Measurements from ENCODE around the gene LRG1. TPM values are rescaled to one million over a fixed set of nuclear protein-coding genes. Genes with fewer than 3 reads are reported as not detected.
"Not testable (repeated sequence)": the region's sequence is repeated elsewhere in the genome, so short reads cannot be mapped to it uniquely, and the experiment has no call there.

Gene LRG1
- polyA plus RNA-seq, 4 donors, result 0.68 to 1.5 (median 1.2) TPM

DNA sequence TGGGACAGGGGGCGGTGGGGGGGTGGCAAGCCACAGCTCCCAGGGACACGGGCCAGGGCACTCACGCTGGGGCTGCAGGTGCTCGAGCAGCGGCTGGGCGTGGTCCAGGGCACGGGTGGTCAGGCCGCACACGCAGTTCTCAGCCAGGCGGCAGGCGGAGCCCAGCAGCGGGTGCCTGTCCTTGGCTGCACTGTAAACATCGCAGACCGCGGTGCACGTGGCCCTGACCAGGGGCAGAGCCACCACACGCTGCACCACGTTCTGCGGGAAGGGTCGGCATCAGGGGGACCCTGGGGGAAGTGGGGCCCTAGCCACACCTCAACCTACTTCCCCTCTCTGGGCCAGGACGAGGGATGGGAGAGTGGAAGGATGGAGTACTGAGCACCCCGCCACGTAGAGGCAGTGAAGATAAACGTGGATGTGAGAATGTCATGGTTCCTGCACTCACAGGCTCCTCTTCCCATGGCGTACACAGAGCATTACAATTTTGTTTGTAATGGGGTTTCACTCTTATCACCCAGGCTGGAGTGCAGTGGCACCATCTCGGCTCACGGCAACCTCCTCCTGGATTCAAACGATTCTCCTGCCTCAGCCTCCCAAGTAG is 8.2 kb downstream of the LRG1 start:
- DNase-seq (ENCODE audit: low read depth in 4 of 4, low spot score in 2 of 4), result no peak

DNA sequence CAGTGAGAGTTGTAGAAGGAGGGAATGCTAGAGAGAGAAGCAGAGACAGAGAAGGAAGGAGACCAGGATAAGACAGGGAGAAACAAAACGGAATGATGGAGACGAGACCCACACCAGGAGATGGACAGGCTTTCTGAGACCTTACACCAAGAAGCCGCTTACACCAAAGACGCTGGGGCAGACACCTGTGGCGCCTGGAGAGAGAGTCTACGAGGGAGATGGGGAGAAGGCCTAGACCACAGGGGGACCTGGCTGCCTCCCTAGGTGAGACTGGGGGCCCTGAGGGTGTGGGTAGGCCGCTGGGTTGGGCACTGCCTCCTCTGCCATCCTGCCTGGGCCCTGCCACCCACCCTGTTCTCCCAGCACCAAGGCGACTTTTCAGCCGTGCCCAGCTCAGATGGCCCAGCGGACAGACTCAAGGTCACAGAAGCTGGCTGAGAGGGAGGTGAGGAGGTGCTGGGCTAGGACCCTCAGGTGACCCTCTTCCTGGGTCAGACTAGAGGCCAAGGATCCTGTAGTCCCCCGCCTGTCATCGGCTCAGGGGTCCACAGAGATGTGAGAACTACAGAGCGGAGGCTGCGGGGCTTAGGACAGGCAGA is 9.8 kb downstream of the LRG1 start:
- DNase-seq (ENCODE audit: low read depth in 4 of 4, low spot score in 2 of 4), result no peak

DNA sequence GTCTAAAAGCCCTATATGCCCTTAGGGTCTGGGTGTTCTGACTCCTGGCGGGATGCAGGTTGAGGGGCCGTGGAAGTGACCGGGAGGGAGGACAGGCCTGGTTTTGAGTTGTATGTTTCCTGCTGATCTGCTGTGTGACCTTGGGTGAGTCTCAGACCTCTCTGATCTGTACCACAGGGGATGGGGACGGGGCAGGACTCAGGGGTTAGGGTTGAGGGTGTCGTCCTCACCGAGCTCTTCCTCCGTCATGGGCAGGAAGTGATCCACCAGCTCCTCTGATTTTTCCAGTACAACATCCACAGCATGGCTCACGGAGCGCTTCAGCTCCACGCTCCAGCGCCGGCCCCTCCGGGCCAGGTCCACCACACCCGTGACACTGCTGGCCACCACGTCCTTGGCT is 11.0 kb downstream of the LRG1 start:
- no peak for DNase-seq (ENCODE audit: low read depth in 4 of 4, low spot score in 2 of 4)

DNA sequence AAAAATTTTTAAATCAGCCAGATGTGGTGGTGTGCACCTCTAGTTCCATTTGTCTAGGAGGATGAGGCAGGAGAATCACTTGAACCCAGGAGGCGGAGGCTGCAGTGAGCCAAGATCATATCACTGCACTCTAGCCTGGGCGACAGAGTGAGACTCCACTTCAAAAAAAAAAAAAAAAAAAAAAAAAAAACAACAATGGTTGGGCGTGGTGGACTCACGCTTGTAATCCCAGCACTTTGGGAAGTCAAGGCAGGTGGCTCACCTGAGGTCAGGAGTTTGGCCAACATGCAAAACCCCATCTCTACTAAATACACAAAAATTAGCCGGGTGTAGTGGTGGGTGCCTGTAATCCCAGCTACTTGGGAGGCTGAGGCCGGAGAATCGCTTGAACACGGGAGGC is 12.5 kb downstream of the LRG1 start:
- not testable (repeated sequence) for DNase-seq (ENCODE audit: low read depth in 4 of 4, low spot score in 2 of 4)

DNA sequence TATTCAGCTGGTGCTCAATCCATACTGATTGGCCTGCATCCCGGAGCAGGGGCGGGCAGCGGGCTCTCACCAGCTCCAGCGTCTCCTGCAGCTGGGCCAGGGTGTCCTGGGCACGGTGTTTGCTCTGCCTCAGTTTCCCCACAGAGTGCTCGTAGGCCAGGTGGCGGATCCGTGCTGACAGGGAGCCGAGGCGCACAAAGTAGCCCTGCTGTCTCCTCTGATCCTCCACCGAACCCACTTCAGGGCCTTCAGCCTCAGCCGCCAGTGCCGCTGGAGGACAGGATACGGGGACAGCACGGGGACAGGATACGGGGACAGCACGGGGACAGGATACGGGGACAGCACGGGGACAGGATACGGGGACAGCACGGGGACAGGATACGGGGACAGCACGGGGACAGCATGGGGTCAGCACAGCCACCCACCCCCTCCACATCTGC is 14.3 kb downstream of the LRG1 start:
- no peak for DNase-seq (ENCODE audit: low read depth in 4 of 4, low spot score in 2 of 4)

DNA sequence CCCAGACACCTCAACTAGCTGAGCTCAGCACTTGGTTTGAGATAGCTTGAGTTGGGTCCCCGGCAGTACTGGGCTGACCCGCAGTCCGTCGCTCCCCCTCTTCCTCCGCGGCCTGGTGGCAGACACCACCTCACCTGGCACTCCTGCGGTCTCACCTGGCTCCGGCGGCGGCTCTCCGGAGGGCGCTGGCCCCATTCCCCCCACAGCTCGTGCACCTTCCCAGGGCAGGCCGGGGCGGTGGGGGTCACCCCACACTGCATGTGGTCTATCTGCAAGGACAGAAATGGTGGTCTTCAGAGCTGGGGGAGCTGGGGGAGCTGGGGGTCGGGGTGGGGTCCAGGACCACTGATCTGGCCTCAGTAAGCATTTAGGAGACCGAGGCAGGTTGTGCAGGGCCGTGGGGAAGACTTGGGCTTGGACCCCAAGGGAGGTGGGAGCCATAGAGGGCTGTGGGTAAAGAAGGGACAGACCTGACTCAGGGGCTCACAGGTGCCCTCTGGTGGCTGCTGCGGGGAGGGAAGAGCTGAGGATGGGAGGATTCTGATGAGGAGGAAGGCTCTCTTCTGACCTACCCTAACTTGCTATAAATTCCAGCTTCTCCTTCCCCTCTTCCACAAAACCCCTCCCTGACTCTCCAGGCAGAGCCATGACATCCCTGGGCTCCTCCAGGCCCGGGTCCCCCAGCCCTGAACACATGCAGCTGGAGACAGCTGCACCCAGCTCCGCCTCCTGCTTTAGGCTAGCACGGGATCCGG is 14.9 kb downstream of the LRG1 start:
- DNase-seq (ENCODE audit: low read depth in 4 of 4, low spot score in 2 of 4), result no peak

DNA sequence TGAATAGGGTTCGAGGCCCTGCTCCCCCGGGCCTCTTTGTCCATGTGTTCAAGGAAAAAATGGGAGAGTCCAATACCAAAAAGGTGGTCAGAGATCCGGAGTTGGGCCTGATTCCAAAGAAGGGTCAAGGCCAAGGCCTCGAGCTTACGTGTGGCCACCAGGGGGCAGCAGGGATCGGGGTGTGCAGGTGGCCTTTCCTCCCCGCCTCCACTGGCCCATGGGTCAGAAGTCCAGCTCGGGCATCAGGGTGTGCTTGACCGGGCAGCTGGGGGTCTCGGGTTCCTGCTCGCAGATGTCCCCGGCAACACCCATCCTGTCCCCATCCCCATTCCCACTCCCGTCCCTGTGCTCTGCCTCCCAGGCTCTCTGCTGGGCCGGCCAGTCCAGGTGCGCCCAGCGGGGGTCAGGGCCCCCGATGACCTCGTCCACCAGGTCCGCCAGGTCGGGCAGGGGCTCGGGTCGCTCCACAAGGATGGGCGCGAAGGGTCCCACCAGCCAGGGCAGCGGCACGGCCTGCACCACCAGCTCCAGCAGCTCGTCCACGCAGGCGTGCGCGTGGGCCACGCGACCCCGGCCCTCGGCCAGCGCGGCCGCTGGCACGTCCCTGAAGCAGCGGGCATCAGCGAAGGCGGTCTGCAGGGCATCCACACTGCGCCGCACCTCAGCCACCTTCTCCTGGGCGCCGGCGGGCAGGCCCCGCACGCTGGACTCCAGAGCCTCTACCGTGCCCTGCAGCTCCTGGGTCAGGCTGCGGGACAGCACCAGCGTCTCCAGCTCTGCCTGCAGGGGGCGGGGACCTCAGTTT is 16.3 kb downstream of the LRG1 start:
- no peak for DNase-seq (ENCODE audit: low read depth in 4 of 4, low spot score in 2 of 4)

DNA sequence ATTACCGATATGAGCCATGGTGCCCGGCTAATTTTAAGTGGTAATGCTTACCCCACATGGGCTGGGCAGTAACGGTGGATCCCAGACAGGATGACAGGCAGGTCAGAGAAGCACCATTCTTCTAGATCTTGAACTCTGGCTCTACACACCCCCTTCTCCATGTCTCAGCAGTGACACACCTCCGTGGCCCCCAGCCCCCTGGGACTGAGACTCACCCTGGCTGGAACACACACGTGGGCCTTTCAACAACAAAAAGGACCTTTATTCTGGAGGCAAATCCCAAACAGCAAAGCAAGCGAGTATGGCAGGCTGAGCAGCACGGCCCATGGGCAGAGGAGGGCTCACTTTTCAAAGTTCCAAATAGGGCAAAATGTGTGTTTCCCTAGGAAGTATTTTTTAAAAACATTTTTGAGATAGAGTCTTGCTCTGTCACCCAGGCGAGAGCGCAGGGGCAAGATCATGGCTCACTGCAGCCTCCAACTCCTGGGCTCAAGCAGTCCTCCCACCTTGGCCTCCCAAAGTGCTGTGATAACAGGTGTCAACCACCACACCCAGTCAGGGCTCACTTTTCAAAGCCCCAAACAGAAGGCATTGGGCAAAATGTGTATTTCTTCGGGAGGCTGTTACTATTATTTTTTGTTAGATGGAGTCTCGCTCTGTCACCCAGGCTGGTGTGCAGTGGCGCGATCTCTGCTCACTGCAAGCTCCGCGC is 17.4 kb downstream of the LRG1 start:
- no peak for DNase-seq (ENCODE audit: low read depth in 4 of 4, low spot score in 2 of 4)

DNA sequence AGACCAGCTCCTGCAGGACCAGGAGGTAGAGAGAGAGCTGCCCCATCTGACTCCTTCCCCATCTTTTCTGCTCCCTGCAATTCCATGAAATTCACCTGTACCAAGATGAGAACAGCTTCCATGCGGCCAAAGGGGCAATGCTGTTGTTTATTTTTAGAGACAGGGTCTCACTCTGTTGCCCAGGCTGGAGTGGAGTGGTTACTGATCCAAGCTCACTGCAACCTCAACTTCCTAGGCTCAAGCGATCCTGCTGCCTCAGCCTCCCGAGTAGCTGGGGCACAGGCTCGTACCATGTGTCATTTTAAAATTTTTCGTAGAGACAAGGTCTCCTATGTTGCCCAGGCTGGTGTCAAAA is 18.0 kb downstream of the LRG1 start:
- no peak for DNase-seq (ENCODE audit: low read depth in 4 of 4, low spot score in 2 of 4)

DNA sequence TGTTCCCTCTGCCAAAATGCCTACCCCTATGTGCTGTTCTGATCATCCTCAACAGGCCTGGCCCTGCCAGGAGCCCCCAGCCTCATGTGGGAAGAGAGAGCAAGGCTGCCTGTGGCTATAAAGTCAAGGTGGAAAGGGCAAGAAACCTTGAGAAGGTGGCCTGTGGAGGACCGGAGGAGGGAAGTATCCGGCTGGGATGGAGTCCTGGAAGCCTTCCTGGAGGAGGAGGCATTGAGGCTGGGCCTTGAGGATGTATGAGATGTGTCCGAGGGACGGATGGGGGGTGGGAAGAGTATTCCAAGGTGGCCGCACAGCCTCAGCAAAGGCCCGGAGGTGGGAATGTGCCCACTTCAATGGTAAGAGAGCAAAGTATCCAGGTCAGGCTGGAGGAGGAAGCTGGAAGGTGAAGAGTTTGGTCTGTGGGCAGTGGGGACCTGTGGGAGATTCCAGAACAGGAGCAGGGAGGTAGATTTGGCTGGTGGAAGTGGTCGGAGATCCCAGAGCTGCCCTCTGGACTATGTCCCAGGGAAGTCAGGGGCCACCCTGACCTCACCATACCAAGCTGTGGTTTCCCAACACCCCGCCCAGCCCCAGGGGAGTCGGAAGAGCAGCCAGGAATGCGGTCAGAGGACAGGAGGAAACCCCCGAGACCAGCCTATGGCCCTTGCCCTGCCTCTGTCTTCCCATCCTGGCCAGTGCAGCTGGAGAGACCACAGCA is 18.5 kb downstream of the LRG1 start:
- DNase-seq (ENCODE audit: low read depth in 4 of 4, low spot score in 2 of 4), result no peak

DNA sequence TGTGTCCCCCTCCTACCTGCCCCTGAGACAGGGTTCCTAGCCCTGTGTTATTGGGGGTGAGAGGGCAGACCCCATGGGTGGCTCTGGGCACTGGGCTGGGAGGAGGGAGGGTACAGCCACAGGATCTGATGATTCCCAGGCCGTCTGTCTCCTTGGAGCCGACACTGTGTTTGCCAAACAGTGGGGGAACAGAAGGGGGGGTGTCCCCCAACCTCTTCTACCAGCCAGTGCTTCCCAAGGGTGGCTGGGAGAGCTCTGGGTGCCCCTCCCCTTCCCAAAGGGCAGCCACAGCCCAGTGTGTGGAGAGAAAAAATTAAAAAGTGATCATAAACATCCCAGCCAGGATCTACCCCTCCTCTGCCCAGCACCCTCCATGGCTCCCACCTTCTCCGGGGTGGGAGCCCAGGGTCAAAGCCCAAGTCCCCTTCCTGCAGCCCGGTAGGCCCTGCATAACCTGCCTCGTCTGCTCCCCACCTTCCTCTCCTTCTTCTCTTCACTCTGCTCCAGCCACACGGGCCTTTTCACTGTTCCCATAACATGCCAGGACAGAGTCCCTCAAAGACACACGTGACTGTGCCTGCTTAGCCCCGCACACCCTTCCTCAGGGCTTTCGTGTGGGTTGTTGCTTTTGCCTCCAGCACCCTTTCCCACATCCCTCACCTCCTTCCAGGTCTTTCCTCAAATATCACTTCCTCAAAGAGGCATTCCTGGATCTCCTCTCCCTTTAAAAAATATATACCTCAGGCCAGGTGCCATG is 20.1 kb downstream of the LRG1 start:
- no peak for DNase-seq (ENCODE audit: low read depth in 4 of 4, low spot score in 2 of 4)

DNA sequence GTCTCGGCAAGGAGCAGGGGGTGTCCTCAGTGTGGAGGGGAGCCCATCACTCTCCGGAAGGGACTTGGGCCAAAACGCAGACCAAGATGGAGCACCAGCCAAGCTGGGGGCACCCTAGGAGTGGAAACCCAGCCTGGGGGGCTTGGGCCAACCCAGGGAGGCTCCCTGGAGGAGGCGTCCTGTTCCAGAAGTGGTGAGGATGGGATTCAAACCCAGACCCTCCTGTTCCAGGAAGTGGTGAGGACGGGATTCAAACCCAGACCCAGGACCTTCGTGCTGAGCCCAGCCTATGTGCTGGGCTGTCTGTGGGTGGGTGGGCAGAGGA is 20.7 kb downstream of the LRG1 start:
- DNase-seq (ENCODE audit: low read depth in 4 of 4, low spot score in 2 of 4), result no peak

DNA sequence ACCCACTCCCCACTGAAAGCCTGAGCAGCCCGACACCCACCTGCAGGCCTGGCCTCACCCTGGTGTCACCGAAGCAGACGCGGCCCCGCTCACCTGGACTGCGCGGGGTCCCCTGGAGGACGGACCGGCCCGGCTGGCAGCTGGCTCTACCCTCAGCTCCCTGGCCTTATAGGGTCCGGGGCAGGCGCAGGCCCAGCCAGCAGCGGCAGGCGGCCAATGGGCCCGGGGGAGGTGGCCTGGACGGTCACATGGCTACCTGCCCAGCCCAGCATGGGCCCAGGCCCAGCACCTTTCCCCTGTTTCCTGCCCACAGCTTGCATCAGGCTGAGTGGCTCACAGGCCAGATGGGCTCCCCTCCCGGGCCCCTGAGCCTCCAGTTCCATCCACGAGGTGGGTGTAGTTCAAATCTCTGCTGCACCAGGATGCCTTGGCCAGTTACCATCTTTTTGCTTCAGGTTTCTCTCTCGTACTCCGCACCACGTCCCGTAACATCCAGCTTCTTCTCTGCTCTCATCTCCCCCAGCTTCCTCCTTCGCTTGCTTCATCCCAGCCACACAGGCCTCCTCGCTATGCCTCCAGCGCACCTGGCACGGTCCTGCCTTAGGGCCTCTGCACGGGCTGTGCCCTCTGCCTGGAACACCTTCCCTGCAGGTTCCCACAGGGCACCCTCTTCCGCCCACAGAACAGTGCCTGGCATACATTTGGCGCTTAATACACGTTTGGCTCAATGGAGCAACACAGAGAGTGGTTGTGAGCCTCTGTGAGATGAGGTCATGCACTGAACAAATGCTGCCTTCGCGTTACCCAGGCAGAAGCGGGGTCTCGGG is 21.3 kb downstream of the LRG1 start, which contains the start of gene PLIN4:
TSS of gene PLIN4 (minus strand) at position 142 of the 827 bp plus-strand sequence. CDS start 214 bp downstream, outside the sequence.
- no peak for DNase-seq (ENCODE audit: low read depth in 4 of 4, low spot score in 2 of 4)

DNA sequence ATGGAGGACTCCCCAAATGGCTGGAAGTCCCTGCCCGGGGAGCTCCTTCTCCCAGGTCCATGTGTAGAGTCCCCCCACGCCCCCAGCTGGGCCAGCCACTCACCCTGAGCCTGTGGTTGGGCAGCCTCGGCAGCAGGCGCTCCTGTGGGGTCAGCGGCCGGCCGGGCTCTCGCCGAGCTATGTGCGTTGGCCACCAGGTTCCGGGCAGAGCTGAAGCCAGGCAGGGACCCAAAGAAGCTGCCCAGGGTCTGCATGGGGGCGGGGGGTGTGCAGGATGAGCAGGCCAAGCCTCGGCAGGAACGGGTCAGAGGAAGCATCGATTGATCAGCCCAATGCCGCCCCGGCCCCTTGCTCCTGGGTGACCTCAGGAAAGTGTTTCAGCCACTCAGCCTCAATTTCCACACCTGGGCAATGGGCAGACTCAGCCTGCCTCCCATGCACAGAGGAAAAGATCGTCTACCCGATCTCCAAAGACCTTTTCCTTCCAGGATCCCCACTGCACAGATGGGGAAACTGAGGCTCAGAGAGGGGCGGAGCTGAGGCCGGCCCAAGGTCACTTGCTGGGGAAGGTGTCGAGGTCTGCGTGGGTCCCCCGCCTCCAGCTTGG is 22.3 kb downstream of the LRG1 start:
- no peak for DNase-seq (ENCODE audit: low read depth in 4 of 4, low spot score in 2 of 4)

DNA sequence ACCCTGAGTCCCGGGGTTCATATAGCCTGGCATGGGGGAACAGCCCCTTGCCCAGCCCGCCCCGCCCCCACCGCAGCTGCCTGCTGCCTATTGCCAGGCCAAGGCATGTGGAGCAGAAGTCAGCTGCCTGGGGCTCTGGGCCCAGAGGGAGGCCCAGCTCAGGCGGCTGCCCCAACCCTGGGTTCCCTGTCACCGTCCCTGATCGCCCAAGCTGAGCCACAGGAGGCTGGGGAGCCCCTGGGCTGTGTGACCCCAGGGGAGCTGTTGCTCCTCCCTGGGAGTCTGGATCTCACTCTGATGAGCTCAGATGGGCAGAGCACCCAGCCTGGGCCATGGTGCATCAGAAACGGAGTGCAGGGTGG is 22.9 kb downstream of the LRG1 start:
- DNase-seq (ENCODE audit: low read depth in 4 of 4, low spot score in 2 of 4), result no peak

DNA sequence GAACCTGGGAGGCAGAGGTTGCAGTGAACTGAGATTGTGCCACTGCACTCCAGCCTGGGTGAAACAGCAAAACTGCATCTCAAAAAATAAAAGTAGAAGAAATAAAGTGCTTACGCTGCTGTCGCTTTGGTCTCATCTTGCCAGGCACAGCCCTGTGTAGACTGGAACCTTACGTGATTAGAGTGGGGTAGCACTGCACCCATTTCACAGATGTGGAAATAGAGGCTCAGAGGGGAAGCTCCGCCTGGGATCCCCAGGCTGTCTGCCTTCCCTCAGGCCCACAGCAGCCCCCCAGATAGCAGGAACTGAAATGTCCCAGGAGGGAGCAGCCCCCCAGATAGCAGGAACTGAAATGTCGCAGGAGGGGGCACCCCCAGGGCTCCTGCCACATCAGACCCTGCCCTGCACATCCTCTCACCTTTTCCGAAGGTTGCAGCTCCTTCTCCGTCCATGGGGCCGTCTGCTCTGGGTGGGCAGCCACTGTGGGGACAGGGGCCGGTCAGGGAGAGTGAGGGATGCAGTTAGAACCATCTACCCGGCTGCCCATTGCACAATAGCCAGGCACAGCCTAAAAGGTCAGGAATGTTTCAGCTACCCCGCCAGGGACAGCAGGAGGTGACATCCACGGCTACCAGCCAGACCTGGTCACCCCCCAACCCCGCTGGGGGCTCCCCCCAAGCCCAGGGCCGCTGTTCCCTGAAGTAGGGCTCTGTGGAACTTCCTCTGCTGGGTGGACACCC is 23.5 kb downstream of the LRG1 start:
- no peak for DNase-seq (ENCODE audit: low read depth in 4 of 4, low spot score in 2 of 4)

DNA sequence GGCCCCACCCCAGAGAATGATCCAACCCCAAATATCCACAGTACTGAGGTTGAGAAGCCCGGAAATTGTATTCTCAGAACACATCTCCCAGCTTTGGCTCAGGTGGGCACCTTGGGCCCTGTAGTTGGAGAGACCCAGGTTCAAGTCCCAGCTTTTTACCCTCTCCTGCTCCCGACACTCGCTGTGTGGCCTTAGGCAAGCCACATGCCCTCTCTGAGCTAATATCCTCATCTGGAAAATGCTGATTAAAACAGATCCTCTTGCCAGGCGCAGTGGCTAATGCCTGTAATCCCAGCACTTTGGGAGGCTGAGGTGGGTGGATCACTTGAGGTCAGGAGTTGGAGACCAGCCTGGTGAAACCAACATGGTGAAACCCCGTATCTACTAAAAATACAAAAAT is 24.1 kb downstream of the LRG1 start:
- no peak for DNase-seq (ENCODE audit: low read depth in 4 of 4, low spot score in 2 of 4)

Measured in left renal cortex interstitium (tissue), 4 donors.